ENCODE results near the gene SCUBE2. TPM values are rescaled to one million over a fixed set of nuclear protein-coding genes. Genes with fewer than 3 reads are reported as not detected.

Gene SCUBE2
- polyA plus RNA-seq, 1 of the 3 experiments (the other 2 are of a cell fraction) = 0.76 TPM

DNA sequence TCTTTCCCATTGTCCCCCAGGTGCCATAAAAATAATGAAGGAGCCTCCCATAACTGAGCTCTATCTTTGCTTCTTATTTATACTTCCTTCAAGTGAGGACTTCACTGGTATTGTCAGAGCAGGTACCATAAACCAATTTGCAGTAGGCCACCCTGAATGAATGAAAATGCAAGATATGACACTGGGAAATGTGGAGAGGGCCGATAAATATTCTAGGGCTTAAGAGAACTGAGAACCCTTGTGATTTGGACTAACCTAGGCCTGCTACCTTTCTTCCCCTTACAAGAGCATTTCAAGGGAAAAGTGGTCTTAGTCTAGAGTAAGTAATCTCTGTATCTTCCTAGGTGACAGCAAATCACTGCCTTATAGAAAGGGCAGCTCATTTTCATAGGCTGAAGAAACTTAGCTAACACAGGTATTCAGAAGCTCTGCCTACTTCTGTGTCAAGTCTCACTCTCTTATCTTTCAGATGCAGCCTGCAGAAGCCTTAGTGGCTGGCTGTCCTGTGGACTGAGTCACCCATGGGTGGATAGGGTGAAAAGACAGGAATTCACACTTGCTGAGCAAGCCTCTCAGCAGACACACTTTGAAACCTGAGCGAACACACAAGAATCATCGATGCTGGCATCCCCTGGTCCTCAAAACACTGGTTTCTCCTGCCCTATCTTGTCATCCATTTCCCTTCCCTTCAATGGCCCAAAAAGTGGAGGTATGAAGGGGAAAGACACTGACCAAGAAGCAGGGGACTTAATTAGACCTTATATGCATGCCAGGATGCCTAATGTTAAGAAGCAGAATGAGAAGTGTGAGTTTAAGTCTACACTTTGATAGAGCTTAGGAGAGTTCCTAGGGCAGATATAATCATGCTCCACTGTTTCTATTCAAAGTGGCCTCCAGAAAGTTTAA, 102.8 kb downstream of the SCUBE2 start:
- peak overlapping the region in 1 of 2 experiments; percentile 29; a peak in 2 of 4 replicates for H3K27ac ChIP-seq (ENCODE audit: low read depth in 2 of 2, low read length in 1 of 2)
- TF ChIP-seq NRF1 (IDR thresholded peaks at IDR 0.05; ENCODE audit: low read depth, low read length) (no peak), FOXJ3 (CRISPR knock-in tag; IDR thresholded peaks at IDR 0.05) (no peak), RXRA (IDR thresholded peaks at IDR 0.05; ENCODE audit: borderline replicate concordance, low read depth) (no peak), EZH2phosphoT487 (IDR thresholded peaks at IDR 0.05; ENCODE audit: borderline replicate concordance, low read depth) (no peak), TAF1 (IDR thresholded peaks at IDR 0.05; ENCODE audit: borderline replicate concordance, low read depth, low read length) (no peak), RAD21 (IDR thresholded peaks at IDR 0.05; ENCODE audit: low read length) (no peak), MXI1 (IDR thresholded peaks at IDR 0.05; ENCODE audit: low read depth, low read length) (no peak), YY1 (IDR thresholded peaks at IDR 0.05; ENCODE audit: low read depth) (no peak), CHD2 (IDR thresholded peaks at IDR 0.05; ENCODE audit: low read length, partially characterized antibody) (no peak), JUND (IDR thresholded peaks at IDR 0.05) (no peak), TEAD4 (IDR thresholded peaks at IDR 0.05; ENCODE audit: borderline replicate concordance, insufficient read depth) (no peak), ELF1 (IDR thresholded peaks at IDR 0.05) (no peak), EP300 (IDR thresholded peaks at IDR 0.05; ENCODE audit: borderline replicate concordance in 1 of 2, low read depth in 1 of 2, low read length in 1 of 2) (no peak), TCF12 (IDR thresholded peaks at IDR 0.05) (no peak), MEF2A (IDR thresholded peaks at IDR 0.05; ENCODE audit: borderline replicate concordance, low read depth) (no peak), POLR2AphosphoS5 (IDR thresholded peaks at IDR 0.05; ENCODE audit: low read depth, low read length) (no peak), NFIC (IDR thresholded peaks at IDR 0.05; ENCODE audit: borderline replicate concordance) (no peak)
- TF ChIP-seq, protein P1, sequence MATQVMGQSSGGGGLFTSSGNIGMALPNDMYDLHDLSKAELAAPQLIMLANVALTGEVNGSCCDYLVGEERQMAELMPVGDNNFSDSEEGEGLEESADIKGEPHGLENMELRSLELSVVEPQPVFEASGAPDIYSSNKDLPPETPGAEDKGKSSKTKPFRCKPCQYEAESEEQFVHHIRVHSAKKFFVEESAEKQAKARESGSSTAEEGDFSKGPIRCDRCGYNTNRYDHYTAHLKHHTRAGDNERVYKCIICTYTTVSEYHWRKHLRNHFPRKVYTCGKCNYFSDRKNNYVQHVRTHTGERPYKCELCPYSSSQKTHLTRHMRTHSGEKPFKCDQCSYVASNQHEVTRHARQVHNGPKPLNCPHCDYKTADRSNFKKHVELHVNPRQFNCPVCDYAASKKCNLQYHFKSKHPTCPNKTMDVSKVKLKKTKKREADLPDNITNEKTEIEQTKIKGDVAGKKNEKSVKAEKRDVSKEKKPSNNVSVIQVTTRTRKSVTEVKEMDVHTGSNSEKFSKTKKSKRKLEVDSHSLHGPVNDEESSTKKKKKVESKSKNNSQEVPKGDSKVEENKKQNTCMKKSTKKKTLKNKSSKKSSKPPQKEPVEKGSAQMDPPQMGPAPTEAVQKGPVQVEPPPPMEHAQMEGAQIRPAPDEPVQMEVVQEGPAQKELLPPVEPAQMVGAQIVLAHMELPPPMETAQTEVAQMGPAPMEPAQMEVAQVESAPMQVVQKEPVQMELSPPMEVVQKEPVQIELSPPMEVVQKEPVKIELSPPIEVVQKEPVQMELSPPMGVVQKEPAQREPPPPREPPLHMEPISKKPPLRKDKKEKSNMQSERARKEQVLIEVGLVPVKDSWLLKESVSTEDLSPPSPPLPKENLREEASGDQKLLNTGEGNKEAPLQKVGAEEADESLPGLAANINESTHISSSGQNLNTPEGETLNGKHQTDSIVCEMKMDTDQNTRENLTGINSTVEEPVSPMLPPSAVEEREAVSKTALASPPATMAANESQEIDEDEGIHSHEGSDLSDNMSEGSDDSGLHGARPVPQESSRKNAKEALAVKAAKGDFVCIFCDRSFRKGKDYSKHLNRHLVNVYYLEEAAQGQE (IDR thresholded peaks at IDR 0.05; ENCODE audit: low read depth, low read length) = no peak
- TF ChIP-seq, protein P2, sequence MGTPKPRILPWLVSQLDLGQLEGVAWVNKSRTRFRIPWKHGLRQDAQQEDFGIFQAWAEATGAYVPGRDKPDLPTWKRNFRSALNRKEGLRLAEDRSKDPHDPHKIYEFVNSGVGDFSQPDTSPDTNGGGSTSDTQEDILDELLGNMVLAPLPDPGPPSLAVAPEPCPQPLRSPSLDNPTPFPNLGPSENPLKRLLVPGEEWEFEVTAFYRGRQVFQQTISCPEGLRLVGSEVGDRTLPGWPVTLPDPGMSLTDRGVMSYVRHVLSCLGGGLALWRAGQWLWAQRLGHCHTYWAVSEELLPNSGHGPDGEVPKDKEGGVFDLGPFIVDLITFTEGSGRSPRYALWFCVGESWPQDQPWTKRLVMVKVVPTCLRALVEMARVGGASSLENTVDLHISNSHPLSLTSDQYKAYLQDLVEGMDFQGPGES (IDR thresholded peaks at IDR 0.05; ENCODE audit: low read depth, low read length) = no peak
- TF ChIP-seq, protein P3, sequence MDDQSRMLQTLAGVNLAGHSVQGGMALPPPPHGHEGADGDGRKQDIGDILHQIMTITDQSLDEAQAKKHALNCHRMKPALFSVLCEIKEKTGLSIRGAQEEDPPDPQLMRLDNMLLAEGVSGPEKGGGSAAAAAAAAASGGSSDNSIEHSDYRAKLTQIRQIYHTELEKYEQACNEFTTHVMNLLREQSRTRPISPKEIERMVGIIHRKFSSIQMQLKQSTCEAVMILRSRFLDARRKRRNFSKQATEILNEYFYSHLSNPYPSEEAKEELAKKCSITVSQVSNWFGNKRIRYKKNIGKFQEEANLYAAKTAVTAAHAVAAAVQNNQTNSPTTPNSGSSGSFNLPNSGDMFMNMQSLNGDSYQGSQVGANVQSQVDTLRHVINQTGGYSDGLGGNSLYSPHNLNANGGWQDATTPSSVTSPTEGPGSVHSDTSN (IDR thresholded peaks at IDR 0.05) = no peak
- H3K79me2 ChIP-seq (ENCODE audit: insufficient read depth) = no peaks in the 10 kb centered on the region
- H3K9me3 ChIP-seq = no peaks in the 10 kb centered on the region
- no peaks in the 10 kb centered on the region for H4K20me1 ChIP-seq (ENCODE audit: insufficient read depth)
- ChIA-PET POLR2A (no interaction called here), CTCF (interaction anchor here (0.9 kb wide), 1 partner anchor 27 kb away, joined by 3 read pairs; no protein-coding TSS in a partner anchor)
- 61% methylated on average over 2 of the region's 3 CpGs for WGBS (ENCODE audit: low lambda C conversion rate)
- H3K4me1 ChIP-seq (ENCODE audit: control insufficient read depth in 1 of 2, insufficient read depth in 2 of 2, low read depth in 1 of 2, low read length in 1 of 2) = peaks cover 0 to 10% of the 10 kb centered on the region in 2 experiments; a peak in 2 of 4 replicates
- H3K9me2 ChIP-seq = no peaks in the 10 kb centered on the region
- no peaks in the 10 kb centered on the region for H3K36me3 ChIP-seq (replicated peaks in 1 of 2; ENCODE audit: control insufficient read depth in 1 of 2, insufficient read depth in 2 of 2, low read length in 1 of 2)
- H3K4me3 ChIP-seq (ENCODE audit: low read depth in 2 of 2, low read length in 1 of 2) = no peak overlapping the region
- DNase-seq = no peak
- H3K4me2 ChIP-seq = peak overlapping the region; percentile 29
- peaks cover 15% of the 10 kb centered on the region for H3F3A ChIP-seq (replicated peaks; ENCODE audit: insufficient read depth)
- H2AFZ ChIP-seq (ENCODE audit: low read depth) = no peak overlapping the region
- H3K9ac ChIP-seq = no peak overlapping the region
- no peaks in the 10 kb centered on the region for H3K27me3 ChIP-seq (ENCODE audit: insufficient read depth)

Measured in SK-N-SH (cell line).